GM21723 (cell line): Measurements from ENCODE around the gene CALHM1.
"Not testable (repeated sequence)": the region's sequence is repeated elsewhere in the genome, so short reads cannot be mapped to it uniquely, and the experiment has no call there.

ENCODE experiments used
- ATAC-seq: cut with Tn5 transposase; IDR thresholded peaks from one replicate; pipeline ENCODE4 v1.9.1; 2021; ENCODE audit warnings: mild to moderate bottlenecking, moderate library complexity; ENCODE audit not compliant: unreplicated experiment

CALHM1 gene

DNA sequence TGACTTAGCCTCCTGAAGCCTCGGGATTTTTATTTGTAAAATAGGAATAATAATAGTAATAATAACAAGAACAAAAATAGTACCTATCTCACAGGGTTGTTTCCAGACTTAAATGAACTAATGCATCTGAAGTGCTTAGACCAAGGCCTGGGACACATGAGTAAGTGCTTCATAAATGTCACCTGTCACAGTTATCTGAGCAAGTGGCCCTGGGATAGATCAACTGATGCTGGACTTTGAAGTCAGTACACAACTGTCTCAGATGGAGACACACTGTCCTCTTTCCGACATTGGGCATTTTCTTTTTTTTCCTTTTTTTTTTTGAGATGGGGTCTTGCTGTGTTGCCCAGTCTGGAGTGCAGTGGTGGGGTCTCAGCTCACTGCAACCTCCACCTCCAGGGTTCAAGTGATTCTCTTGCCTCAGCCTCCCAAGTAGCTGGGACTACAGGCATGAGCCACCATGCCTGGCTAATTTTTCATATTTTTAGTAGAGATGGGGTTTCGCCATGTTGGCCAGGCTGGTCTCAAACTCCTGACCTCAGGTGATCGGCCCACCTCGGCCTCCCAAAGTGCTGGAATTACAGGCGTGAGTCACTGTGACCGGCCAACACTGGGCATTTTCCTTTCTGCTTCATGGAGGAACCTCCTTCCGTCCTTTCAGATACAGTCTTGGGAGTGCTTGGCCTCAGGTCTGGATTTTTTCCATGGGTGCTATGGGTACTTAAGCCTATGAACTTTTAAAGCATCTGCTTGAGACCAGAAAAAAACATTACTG is 28.1 kb upstream of the CALHM1 start:
- ATAC-seq: not testable (repeated sequence)

DNA sequence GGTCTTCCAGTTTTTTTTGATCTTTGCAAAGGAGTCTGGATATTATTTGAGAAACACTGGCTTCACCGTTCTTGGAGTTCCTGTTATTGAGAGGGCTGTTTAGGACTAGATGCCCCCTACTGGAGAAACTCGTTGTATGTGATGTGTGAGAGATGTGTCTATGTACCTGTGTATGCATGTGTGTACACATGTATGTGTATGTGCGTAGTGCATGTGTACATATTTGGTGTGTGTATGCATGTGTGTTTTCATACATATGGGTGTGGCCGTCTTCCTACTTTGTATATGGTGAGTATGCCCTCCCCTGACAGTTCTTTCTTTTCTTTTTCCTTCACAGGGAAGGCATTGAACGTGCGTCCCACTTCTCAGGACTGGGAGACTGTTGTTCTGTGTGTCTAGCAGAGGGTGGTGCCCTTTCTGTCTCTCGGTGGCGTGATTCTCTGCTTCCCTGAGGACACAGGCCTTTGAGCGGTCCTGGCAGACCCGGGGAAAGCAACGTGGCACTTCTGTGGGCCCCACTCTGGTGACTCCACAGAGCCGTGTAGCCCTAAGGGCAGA is 23.4 kb upstream of the CALHM1 start:
- ATAC-seq: no peak

DNA sequence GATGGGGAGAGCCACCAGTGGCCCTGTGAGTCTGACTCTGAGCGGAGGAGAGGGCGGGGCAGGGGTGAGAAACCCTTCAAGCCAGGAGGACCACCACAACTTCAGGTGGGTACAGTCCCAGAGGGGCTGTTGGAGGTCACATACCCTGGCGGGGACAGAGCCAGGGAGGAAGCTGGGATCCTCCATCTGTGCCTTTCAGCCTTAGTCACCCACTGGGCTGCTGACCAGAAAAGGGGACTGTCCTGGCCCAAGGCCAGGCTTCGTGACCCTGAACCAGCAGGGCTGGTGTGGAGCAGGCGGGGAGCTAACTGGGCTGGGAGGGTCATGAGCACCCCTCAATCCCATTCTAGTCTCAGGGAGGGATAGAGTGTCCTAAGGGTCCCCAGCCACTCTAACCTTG is 21.8 kb upstream of the CALHM1 start:
- ATAC-seq: no peak

DNA sequence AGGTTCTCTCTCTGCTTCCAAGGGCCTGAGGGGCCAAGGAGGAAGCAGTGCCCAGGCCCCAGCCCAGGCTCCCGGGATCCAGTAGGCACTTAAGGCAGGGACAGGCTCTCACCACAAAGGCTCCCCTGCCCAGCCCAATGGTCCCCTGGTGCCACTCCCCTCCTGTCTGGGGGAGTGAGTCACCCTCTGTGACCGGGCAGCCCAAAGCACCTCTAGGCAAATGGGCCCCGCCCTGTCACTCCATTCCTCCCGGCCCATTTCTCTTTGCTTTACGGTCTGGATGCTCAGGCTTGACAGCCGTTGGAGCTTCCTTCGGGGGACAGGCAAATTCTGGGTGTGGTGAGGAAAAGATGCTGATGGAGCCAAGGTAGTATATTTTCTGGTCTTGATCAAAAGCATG is 20.4 kb upstream of the CALHM1 start, which contains the start of gene CALHM3:
Gene CALHM3, minus strand, starts transcription at position 106 of the 400 bp plus-strand sequence. CDS start 208 bp downstream, outside the sequence.
- ATAC-seq: no peak

DNA sequence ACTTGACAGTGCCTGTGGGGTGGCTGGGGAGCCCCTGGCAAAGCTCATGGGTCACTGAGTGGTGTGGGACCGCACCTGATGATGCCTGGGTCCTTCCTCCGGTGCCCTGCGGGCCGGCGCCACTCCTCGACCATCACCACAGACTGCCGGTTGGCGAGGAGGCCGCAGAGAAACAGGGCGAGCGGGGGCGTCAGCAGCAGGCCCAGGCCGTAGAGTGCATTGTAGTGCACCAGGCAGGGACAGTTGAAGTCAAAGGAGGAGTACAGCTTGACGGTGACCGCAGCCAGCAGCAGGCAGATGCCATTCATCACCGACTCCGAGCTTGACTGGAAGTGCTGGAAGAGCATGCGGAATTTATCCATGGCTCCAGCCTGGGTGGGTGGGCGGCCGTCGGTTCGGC is 20.0 kb upstream of the CALHM1 start:
- ATAC-seq: no peak

DNA sequence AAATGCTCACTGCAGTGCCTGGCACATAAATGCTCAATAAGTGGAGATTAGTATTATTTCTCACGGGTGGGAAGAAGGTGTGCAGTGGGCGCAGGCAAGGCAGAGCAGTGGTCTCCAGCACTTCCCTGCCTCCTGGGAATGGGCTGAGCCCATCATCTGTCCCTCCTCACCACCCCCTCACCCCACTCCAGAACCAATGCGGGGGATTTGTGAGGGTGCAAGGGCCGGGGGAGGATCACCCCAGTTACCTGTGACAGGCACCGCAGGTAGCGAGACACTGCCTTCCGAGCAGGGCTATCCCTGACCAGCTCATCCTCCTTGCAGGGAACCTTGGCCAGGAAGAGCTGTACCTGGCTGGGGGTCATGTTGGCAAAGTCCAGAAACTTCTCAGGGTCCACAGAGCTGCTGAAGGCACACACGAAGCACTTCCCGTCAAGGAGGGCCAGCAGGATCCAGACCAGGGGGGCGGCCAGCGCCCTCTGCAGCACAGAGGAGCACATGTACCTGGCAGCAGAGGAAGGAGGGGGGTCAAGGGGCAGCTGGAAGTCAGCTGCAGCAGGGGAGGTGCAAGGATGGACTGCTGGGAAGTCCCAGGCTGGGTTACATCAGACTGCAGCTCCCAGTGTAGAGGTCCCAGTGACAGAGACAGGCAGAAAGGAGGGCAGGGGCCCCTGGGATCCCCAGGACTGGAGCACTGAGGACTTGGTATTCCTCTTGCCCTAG is 17.5 kb upstream of the CALHM1 start:
- peak; percentile 43 for ATAC-seq

DNA sequence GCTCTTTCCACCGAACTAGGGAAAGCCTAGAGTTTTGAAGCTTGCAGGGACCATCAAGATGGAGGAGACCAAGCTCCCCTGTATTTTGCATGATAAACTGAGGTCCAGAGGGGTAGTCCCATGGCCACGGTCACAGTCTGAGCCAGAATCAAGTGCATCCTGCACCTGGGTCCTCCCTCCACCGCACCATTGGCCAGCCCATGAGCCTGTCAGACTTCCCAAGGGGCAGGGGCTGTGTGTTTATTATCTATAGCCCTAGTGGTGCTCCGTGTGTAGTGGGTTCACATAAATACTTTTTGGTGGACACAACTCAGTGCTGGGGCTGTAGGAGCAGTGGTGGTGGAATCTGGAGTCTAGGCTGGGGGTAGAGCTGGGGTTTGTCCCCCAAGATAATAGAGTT is 16.7 kb upstream of the CALHM1 start:
- no peak for ATAC-seq

DNA sequence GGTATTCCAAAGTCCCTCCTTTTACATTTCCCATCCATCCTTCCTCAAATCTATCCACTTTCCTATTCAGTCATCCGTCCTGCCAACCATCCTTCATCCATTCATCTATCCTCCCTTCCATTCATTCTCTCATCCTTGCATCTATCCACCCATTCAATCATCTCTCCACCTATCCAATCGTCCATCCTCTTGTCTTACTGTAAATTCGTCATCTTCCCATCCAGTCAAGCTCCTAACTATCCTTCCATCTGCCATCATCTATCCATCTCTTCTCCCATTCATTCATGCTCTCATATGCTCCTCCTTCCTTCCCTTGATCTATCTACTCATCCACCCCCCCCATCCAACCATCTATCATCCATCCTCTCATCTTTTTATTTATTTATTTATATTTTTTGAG is 15.4 kb upstream of the CALHM1 start:
- no peak for ATAC-seq

DNA sequence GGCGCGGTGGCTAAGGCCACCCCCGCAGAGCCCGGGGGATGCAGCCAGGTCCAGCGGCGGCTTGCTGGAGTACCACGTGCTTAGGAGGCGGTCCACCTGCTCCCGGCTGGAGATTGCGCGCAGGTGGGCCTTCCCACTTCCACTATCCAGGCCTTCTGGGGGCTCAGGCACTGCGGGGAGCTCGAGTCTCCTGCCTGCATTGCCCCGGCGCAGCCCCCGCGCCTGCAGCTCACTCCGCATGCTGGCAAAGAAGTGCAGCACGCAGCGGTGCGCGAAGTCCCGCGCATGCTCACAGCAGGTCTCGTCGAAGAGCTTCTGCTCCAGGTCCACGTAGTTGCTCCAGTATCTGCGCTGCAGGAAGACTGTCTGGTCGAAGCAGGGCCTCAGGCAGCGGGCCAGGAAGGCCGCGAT is 14.6 kb upstream of the CALHM1 start:
- no peak for ATAC-seq

DNA sequence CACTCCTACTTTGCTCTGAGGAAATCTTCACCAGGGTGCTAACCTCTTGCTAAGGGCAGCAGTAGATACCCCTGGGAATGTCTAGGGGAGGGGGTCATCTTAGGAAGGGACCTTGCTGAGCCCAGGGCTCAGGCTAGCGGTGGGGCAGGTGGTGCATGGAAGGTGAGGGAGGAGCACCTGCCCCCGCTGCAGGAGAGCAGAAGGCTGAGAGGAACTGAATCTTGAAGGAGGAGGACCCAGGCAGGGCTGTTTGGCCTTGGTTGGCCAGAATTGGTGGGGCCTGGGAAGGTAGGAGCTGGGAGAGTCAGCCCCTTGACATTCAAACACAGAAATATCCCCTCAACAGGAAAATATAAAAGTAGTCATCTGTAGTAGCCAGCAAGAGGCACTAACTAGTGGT is 13.3 kb upstream of the CALHM1 start:
- peak; percentile 28 for ATAC-seq

DNA sequence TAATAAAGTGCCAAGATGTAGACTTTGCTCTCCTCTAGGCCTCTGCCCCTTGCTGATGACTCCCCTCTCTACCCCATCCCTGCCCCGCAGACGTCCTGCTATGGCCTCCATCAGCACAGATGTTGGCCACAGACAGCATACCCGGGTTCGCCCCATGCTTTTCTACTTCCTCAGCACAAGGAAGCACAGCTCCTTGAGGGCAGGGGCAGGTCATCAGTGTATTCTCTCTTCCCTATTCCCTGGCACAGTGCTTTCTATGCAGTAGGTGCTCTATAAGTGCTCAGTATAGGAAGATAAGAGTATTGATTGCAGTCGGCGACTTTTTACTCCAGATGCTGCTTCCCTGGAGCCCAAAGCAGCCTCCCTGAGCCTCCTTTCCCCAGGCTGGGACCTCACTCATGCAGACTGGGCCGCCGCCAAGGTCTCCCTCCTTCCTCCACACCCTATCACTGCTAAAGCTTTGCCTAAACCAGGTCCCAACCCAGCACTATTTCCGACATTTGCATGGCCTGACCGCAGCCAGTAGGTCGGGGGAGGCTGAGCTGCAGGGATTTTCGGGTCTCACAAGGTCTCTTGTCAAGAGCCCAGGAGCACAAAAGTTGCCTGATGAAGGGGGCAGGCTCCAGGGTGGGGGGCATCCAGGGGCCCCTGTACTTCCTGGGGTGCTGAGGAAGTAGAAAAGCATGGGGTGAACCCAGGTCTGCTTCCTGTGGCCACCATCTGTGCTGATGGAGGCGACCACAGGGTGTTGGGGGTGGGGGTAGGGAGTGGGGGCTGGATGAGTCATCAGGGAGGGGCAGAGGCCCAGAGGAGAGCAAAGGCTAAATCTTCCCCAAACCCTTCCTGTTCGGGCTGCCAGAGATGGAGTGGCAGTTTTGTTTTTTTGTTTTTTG is 12.3 kb upstream of the CALHM1 start:
- ATAC-seq: peak; percentile 68

DNA sequence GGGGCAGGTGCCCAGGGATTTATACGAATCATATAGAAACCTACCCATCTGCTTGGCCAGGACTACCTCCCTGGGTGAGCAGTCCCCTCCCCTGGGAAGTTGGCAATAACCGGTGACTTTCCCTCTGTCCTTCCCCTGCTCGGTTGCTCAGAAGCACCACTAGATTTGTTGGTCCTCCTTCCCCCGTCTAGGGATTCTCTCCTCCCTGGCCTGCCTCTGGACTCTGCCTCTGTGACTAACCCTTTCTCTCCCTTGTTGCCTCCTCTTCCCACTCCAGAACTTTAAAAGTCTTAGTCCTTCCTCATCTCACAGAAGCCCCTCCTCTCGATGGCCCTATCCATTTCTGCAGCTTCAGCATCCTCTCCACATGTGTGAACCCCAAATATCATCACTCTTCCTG is 10.5 kb upstream of the CALHM1 start:
- ATAC-seq: no peak

DNA sequence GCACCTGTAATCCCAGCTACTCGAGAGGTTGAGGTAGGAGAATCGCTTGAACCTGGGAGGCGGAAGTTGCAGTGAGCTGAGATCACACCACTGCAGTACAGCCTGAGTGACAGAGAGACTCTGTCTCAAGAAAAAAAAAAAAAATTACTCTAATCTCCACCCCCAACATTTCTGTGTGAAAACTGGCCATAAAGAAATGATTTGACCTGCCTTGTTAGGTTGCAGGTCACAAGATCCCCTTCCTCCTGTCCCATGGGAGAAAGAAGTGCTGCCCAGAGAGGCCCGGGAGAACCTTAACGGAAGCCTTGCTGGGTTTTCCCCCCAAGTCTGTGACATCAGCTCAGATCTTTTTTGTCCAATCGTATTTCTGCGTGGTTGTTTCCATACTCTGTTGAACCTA is 8.7 kb upstream of the CALHM1 start:
- peak; percentile 37 for ATAC-seq

DNA sequence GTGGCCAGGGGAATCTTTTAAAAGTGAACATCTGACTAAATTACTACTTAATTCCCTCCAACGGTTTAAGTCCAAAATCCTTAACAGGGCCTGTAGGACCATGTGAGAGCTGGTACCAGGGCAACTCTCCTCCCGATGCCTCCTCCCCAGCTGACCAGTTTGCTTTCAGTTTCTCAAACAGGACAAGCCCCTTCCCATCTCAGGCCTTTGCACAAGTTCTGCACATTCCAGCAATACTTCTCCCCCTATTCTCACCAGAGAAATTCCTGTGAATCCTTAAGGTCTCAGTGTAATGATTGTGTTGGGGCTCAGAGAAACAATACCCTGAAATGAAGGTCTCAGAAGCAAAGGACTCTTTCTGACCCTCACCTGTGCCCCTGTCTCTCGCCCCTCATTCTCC is 8.0 kb upstream of the CALHM1 start:
- no peak for ATAC-seq

DNA sequence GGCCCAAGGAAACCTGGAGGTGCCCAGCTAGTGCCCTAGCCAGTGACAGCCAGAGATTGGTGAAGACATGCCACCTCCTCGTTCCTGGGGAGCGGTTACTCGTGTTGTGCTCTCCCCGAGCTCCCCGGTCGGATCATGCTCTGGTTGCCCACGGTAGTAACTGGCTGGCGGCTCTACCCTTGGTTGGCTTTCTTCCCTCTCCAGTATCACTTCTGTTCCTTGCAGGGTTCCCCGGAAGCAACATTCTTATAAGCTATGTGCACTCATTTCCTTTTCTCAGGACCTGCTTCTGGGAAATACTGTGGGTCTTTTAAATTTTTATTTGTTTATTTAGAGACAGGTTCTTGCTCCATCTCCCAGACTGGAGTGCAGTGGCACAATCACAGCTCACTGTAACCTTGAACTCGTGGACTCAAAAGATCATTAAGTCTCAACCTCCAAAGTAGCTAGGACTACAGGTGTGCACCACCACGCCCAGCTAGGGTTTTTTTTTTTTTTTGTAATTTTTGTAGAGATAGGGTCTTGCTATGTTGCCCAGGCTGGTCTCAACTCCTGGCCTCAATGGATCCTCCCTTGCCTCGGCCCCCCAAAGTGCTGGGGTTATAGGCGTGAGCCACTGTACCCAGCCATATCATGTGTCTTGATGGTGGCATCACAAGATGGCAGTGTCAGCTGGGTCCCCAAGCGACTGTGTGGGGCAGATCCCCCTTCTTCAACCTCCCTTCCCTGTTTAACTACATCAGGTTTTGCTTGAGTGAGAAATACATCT is 6.9 kb upstream of the CALHM1 start:
- ATAC-seq: no peak

DNA sequence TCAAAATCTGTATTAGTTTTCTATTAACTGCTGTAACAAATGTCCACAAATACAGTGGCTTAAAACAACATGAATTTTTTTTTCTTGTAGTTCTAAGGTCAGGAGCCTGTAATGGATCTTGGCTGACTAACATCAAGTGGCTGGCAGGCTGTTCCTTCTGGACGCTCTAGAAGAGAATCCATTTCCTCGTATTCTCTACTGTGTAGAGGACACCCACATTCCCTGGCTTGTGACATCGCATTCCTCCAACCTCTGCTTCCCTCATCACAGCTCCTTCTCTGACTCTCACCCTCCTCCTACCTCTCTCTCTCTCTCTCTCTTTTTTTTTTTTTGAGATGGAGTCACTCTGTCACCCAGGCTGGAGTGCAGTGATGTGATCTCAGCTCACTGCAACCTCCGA is 4.8 kb upstream of the CALHM1 start:
- ATAC-seq: no peak

DNA sequence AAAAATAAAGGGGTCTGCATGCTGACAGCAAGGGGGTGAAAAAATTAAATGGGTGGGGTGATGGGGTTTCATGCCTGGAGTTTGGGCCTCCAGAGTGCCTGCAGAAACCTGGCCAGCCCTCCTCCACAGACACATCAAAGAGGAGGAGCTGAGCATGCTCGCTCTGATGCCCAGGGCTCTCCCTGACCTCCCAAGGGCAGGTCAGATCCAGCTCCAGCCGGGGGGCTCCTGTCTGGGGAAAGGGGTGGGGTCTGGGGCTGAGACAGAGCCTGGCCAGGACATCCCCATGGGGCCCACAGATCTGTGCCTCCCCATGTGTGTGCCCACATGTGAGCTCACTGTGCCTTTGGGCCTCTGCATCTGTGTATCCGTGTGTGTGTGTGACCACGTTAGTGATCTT is 915 bp upstream of the CALHM1 start:
- ATAC-seq: no peak

DNA sequence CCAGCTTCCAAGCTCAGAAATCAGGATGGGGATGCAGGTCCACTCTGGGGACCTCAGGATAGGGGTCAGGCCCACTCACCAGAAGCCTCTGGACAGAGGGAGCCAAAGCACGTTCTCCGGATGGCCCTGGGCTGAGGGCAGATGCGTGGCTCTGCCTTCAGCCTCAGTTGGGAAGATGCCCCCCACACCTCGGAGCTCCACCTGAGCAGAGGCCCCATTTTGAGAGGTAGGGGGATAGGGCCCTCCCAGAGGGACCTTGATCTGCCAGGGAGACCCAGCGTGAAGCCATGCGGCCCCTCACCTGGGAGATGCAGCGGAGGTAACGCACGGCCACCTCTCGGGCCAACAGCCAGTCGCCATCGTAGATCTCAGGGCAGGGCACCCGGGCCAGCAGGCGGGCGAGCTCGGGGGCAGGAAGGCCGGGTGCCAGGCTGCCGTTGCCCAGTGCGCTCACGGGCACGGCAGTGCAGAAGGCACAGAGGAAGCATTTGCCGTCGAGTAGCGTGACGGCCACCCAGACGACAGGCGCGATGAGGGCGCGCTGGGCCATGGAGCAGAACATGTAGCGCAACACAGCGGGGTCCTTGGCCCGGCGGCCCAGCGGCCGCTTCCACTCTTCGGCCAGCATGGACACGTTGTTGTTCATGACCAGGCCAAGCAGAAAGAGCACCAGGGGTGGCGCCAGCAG is 660 bp downstream of the CALHM1 start:
- ATAC-seq: no peak

DNA sequence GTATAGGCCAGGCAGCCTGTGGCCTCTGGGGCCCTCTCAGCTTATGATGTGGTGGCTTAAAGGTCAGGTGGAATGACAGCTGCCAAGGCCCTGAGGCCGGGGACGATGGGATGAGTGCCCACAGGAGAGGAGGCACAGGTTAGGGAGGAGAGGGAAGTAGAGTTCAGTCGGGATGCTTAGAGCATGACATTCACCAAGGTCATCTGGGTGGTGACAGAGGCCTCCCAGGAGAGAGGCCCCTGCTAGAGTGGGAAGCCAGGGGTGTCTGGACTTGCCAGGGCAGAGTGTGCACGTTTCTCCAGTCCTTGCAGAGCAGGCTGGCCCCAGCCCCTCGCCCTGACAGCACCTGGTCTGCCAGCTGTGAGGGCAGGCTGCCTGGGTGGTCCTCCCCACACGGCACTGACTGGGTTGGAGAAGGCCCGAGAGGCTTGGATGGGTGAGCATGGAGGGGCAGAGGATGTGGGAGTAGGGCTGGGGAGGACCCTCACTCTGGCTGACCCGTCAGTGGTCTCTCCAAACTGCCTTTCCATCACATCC is 1.5 kb downstream of the CALHM1 start:
- no peak for ATAC-seq
